ENCODE measurements around the gene ADAM21.
A peak's percentile ranks its signal among the peaks of the same experiment; 100 is the strongest.
"Not testable (repeated sequence)": the region's sequence is repeated elsewhere in the genome, so short reads cannot be mapped to it uniquely, and the experiment has no call there.

Gene ADAM21

DNA sequence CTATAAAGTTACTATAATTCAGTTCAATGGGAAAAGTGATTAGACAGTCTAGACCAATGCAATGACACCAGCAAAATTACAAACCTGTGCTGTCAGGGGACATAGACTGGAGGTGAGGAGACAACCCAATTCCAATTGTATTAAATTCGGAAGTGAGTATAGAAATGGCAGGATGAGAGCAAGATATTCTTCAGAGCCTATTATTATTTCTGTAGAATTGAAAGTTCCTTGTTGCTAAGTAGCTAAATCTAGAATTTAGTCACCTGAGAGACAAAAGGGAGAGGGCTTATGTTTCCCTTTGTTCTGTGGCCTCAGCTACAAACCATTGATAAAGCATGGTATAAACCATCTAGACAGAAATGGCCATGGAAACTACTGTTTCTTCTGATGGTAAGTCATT is at the start of gene ADAM21:
Gene ADAM21 (plus strand): TSS at position 301 of the 400 bp plus-strand sequence. CDS start 5,326 bp downstream, outside the sequence.
- DNase-seq: no peak

DNA sequence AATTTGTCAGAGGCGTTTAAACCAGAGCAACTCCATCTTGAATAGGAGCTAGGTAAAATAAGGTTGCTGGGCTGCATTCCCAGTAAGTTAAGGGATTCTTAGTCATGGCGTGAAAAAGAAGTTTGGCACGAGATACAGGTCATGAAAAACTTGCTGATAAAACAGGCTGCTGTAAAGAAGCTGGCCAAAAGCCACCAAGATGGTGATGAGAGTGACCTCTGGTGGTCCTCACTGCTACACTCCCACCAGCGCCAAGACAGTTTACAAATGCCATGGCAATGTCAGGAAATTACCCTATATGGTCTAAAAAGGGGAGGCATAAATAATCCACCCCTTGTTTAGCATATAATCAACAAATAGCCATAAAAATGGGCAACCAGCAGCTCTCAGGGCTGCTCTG is 48.6 kb upstream of the ADAM21 start:
- not testable (repeated sequence) for DNase-seq

GRCh38 chr14:70406216-70406615 is 45.8 kb upstream of the ADAM21 start:
- not testable (repeated sequence) for DNase-seq

GRCh38 chr14:70407621-70408020 is 44.4 kb upstream of the ADAM21 start:
- no peak for DNase-seq

GRCh38 chr14:70415788-70416187 is 36.2 kb upstream of the ADAM21 start:
- DNase-seq: no peak

GRCh38 chr14:70416338-70416724 is 35.6 kb upstream of the ADAM21 start:
- no peak for DNase-seq

DNA sequence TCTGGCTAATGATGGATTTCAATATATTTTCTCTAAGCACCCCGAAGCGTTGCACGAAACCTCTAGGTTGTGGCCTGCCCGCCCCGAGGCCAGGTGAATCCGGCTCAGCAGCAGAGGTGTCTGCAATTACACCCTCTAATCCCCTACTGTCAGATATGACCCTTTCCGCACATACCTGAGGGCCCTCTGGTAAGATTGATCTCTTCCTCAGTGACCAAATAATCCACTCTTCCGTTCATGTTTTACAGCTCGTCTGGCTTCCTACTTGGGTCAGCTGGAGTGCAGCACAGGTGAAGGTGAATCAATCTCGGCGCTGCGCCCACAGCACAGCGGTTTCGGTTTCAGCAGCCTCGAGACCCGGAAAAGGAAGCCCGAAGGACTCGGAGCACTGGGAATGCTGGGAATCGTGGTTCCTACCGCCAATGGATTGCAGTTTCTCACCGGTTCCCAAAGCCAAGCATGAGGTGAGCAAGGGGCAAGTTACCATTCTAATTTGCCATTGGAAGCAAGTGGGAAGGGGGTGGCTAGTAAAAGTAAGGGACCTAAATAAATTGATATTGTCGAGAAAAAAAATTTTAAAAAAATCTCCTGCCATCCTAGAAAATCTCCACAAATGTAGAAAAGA is 35.1 kb upstream of the ADAM21 start, which contains the start of gene SYNJ2BP:
Gene SYNJ2BP (minus strand): TSS at position 366 of the 625 bp plus-strand sequence. CDS start 127 bp downstream, at position 239.
- peak; percentile 40 for DNase-seq

DNA sequence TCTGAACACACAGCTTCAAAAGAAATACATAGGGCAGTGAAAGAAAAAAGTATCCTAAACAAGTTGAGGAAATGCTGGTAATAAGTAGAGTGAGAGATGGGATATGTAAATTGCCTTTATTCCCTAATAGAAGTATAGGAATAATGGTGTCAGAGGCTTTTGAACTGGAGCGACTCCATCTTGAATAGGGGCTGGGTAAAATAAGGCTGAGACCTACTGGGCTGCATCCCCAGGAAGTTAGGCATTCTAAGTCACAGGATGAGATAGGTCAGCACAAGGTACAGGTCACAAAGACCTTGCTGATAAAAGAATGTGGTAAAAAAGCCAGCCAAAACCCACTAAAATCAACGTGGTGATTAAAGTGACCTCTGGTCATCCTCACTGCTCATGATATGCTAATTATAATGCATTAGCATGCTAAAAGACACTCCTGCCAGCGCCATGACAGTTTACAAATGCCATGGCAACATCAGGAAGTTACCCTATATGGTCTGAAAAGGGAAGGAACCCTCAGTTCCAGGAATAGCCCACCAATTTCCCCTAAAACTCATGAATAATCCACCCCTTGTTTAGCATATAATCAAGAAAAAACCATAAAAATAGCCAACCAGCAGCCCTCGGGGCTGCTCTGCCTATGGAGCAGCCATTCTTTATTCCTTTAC is 32.6 kb upstream of the ADAM21 start:
- not testable (repeated sequence) for DNase-seq

- no peak for DNase-seq
Measured at GRCh38 chr14:70422538-70422937, 29.4 kb upstream of the ADAM21 start.

DNA sequence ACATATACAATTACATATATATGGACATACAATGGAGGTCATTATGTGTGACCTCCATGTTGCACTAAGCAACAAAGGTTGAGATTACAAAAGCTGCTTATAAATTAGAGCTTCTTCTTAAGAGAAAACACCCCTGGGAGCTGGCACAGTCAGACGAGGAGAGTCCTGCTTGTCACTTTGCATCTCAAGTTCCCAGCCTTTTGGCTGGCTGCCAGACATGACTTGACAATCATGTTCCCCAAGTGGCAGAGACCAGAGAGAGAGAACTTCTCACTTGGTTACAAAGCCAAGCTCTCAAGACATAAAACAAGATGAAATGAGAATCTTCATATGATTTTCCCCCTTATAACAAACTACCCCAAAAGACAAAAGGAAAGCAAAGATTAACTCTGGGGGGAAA is 26.6 kb upstream of the ADAM21 start:
- DNase-seq: no peak

GRCh38 chr14:70426555-70426954 is 25.4 kb upstream of the ADAM21 start:
- DNase-seq: not testable (repeated sequence)

GRCh38 chr14:70436867-70437266 is 15.1 kb upstream of the ADAM21 start:
- DNase-seq: no peak

DNA sequence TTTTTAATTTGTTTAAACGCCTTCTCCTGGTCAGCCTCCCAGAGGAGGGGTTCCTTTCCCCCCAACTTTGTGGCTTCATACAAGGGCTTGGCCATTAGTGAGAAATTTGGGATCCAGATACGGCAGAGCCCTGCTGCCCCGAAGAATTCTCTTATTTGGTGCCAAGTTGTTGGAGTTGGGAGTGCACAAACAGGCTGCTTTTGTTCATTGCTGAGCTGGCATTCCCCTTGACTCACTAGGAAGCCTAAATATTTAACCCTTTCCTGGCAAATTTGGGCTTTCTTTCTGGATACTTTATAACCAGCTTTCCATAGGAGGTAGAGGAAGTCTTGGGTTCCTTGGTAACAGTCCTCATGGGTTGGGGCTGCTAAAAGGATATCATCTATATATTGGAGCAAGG is 10.3 kb upstream of the ADAM21 start:
- DNase-seq: no peak

DNA sequence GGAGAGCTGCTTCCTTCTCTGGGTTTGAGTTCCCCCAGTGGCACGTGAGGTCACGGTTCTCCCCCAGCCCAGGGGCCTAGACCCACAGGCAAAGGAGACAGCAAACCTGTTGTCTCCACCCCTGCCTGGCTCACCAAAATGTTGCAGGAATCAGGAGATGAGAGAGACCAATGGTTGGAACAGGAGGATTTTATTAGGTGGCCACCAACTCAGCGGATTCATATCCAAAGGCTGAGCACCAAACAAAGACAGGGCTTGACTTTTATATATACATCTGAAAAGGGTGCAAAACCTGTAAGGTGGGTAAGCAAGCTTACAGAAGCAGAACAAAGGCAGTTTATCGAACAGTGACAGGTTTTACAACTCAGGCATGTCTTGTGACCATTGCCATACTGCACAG is 9.2 kb upstream of the ADAM21 start:
- no peak for DNase-seq

GRCh38 chr14:70448633-70449340 is 3.2 kb upstream of the ADAM21 start:
- DNase-seq: no peak

DNA sequence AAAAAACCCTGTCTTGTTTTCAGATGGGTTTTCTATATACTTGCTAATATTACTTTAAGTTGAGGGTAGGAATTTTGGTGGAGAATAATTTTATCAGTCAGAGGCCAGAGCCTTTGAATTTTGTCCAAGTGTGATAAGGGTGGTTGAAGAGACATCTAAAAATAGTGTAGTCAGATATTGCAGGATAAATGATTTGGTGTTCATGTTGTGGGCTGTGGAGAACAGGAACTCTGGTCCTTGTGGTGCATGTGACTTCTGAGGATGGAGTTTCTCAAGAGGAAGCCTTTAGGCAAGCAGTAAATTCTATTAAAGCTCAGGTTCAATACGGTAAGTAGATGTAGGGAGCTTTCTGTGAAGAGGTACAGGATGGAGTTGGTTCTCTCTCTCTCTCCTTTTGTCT is 2.8 kb downstream of the ADAM21 start:
- no peak for DNase-seq

GRCh38 chr14:70468731-70469130 is 16.8 kb downstream of the ADAM21 start:
- no peak for DNase-seq

GRCh38 chr14:70470863-70471563 is 19.0 kb downstream of the ADAM21 start:
- DNase-seq: not testable (repeated sequence)

DNA sequence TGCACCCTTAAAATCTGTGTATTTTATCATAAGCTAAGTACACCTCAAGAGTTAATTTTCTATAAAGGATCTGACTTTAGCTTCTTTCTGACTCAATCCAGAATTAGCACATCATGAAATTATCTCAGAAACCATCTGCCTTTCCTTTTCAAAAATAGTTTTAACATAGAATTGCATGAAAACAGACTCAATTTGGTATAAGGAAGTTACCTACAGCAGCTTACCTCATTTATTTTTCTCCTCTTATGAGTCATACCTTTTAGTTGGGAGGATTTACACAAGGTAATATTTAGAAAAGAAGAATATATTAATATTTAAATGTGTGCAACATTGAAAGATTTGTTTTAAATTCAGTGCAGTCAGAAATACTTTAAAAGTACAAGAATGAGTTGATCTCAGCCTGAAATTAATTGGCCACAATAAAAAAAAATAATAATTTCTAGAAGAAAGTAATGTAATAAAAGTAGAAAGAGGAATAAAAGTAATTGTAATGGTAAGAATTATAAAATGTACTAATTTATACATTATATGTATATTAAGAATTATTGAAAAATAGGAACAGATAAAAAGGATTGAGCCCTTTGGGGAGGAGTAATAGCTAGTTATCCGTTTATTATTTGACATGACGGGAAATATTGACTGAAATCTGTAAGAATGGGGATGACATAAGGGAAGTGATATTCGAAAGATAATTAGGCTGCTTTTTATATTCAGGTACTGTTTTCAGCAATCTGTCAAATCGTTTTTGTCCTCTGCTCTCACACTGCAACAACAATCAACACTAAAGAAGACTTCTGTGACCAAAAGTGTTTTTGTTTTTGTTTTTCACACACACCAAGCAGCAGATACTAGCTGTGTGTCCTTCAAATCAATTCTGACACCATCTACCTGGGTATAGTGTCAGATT is 20.5 kb downstream of the ADAM21 start:
- no peak for DNase-seq

- no peak for DNase-seq
Measured at GRCh38 chr14:70473825-70474224, 21.9 kb downstream of the ADAM21 start.

- not testable (repeated sequence) for DNase-seq
Measured at GRCh38 chr14:70475459-70475858, 23.5 kb downstream of the ADAM21 start.

Data from CD4-positive, alpha-beta T cell treated with Interleukin-15 for 1 hour (primary cell).